Glutamatergic neuron (in vitro differentiated cells): Measurements from ENCODE around the gene IL23R. TPM values are rescaled to one million over a fixed set of nuclear protein-coding genes. Genes with fewer than 3 reads are reported as not detected.

Experiments used
- DNase-seq: peaks from one replicate; pipeline ENCODE4 v3.0.0; 2022
- H3K27ac Mint-ChIP-seq: one replicate; pipeline ENCODE4 v1.8.0; 2020; ENCODE audit warnings: mild to moderate bottlenecking, mixed read lengths, inconsistent platforms; ENCODE audit not compliant: unreplicated experiment
- H3K27me3 Mint-ChIP-seq: one replicate; pipeline ENCODE4 v1.8.0; 2020; ENCODE audit warnings: mild to moderate bottlenecking, moderate library complexity, mixed read lengths, inconsistent platforms; ENCODE audit not compliant: unreplicated experiment
- H3K36me3 Mint-ChIP-seq: one replicate; pipeline ENCODE4 v1.8.0; 2020; ENCODE audit warnings: mild to moderate bottlenecking, mixed read lengths, inconsistent platforms; ENCODE audit not compliant: unreplicated experiment
- H3K4me1 Mint-ChIP-seq: one replicate; pipeline ENCODE4 v1.8.0; 2020; ENCODE audit warnings: mild to moderate bottlenecking, low read depth, mixed read lengths, inconsistent platforms; ENCODE audit not compliant: unreplicated experiment
- H3K4me3 Mint-ChIP-seq: one replicate; pipeline ENCODE4 v1.8.0; 2020; ENCODE audit warnings: mild to moderate bottlenecking, mixed read lengths, inconsistent platforms; ENCODE audit not compliant: unreplicated experiment
- H3K9me3 Mint-ChIP-seq: one replicate; pipeline ENCODE4 v1.8.0; 2020; ENCODE audit warnings: mild to moderate bottlenecking, moderate library complexity, mixed read lengths, inconsistent platforms; ENCODE audit not compliant: unreplicated experiment
- total RNA-seq: library from RNA; stranded (reverse); fragmentation: NEBNext Ultra II Directional; extraction: Animal tissue kit (Norgen Biotek cat#: 25700); gene quantifications from one replicate; pipeline ENCODE4 v1.2.1, GENCODE V29; 2021; ENCODE audit not compliant: unreplicated experiment
- TF ChIP-seq, protein P1 (sequence below): fragments of 200-600 bp; sonication (generic); IDR thresholded peaks from one replicate; pipeline ENCODE4 v1.5.0; 2021; ENCODE audit not compliant: partially characterized antibody, unreplicated experiment

The IL23R gene
- total RNA-seq, 1 donor from 2014 or later, result not detected

DNA sequence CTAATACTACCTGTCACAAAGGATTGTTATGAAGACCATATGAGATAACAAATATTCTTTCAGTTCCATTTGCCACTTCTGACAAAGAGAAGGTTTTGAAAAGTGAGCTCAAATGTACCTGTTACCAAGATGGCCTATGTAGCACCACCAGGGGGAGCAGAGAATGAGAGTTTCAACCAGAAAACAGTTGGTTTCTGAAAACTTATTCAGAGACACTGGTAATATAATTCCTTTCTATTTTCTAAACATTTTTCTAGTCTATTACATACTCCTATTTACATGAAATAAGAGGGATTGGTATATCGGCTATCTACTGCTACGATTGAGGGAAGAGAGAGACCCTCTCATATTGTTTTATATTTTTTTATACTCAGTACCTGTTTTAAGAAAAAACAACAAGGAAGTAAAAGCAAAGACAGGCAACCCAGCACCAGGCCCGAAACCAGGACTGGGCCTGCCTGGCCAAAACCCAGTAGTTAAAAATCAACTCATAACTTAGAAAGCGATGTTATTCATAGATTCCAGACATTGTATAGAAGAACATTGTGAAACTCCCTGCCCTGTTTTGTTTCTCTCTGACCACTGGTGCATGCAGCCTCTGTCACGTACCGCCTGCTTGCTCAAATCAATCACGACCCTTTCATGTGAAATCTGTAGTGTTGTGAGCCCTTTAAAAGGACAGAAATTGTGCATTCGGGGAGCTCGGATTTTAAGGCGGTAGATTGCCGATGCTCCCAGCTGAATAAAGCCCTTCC, 48.3 kb downstream of the IL23R start:
- H3K4me1 Mint-ChIP-seq, result peaks cover 3% of the 10 kb centered on the region
- no peak for DNase-seq
- no peaks in the 10 kb centered on the region for H3K9me3 Mint-ChIP-seq

DNA sequence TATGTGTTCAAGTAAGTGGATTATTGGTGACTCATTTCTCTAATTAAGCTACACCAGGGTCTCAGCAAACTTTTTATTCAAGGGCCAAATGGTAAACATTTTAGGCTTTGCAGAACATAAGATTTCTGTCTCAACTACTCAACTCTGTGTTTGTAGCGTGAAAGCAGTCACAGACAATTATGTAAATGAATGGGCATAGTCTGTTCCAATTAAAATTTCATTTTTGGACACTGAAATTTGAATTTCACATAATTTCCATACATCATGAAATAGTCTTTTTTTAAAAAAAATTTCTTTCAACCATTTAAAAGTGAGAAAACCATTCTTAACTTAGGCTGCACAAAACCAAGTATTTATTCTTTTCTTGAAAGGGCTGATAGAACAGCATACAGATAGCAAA, 50.1 kb downstream of the IL23R start:
- H3K27me3 Mint-ChIP-seq, result no peaks in the 10 kb centered on the region
- H3K27ac Mint-ChIP-seq, result no peak overlapping the region
- TF ChIP-seq, protein P1, sequence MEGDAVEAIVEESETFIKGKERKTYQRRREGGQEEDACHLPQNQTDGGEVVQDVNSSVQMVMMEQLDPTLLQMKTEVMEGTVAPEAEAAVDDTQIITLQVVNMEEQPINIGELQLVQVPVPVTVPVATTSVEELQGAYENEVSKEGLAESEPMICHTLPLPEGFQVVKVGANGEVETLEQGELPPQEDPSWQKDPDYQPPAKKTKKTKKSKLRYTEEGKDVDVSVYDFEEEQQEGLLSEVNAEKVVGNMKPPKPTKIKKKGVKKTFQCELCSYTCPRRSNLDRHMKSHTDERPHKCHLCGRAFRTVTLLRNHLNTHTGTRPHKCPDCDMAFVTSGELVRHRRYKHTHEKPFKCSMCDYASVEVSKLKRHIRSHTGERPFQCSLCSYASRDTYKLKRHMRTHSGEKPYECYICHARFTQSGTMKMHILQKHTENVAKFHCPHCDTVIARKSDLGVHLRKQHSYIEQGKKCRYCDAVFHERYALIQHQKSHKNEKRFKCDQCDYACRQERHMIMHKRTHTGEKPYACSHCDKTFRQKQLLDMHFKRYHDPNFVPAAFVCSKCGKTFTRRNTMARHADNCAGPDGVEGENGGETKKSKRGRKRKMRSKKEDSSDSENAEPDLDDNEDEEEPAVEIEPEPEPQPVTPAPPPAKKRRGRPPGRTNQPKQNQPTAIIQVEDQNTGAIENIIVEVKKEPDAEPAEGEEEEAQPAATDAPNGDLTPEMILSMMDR, result no peak
- no peak for DNase-seq
- H3K36me3 Mint-ChIP-seq, result no peaks in the 10 kb centered on the region
- H3K9me3 Mint-ChIP-seq, result no peaks in the 10 kb centered on the region
- no peaks in the 10 kb centered on the region for H3K4me1 Mint-ChIP-seq
- no peak overlapping the region for H3K4me3 Mint-ChIP-seq

More for the DNA sequence above, 48.3 kb downstream of the IL23R start:
- H3K27me3 Mint-ChIP-seq, result no peaks in the 10 kb centered on the region
- no peaks in the 10 kb centered on the region for H3K36me3 Mint-ChIP-seq
- TF ChIP-seq, protein P1, result peak; percentile 70
- no peak overlapping the region for H3K27ac Mint-ChIP-seq
- no peak overlapping the region for H3K4me3 Mint-ChIP-seq

DNA sequence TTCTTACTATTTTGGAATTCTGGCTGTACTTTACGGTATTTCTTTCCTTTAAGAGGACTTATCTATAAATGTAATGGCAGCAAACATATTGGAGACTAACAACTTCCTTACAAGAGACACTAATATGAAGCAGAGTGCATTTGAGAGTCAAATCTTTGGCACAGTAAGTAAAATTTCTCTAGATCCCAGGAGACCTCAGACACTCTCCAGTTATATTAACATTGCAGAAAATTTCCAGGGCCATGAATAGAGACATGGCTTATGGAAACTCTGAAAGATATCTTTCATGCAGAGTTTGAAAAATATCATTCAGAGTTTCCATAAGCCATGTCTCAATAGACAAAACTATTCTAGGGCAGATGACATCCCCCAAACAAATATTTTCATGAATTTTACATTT, 51.2 kb downstream of the IL23R start:
- no peaks in the 10 kb centered on the region for H3K4me1 Mint-ChIP-seq
- H3K36me3 Mint-ChIP-seq, result no peaks in the 10 kb centered on the region
- H3K27ac Mint-ChIP-seq, result no peak overlapping the region
- H3K9me3 Mint-ChIP-seq, result no peaks in the 10 kb centered on the region
- TF ChIP-seq, protein P1, result no peak
- H3K4me3 Mint-ChIP-seq, result no peak overlapping the region
- H3K27me3 Mint-ChIP-seq, result no peaks in the 10 kb centered on the region
- DNase-seq, result no peak

DNA sequence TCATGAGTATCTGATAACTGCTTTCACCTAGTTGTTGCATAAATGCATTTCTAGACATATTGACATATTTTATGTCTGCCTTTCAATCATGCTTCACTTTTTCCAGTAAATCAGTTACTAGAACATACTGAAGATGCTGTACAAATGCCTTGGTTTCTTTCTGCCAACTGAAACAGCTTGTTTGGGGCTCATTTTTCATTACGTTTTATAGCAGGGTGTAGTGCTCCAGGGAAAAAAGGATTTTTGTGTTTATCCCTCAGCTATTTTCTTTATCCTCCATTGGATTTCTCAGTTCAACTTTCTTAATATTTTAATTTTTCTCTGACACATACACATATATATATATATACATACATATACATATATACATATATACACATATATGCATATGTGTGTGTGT, 51.7 kb downstream of the IL23R start:
- TF ChIP-seq, protein P1, result no peak
- no peak for DNase-seq
- Mint-ChIP-seq H3K9me3 (no peaks in the 10 kb centered on the region), H3K4me1 (no peaks in the 10 kb centered on the region), H3K36me3 (no peaks in the 10 kb centered on the region), H3K27ac (no peak overlapping the region), H3K27me3 (no peaks in the 10 kb centered on the region), H3K4me3 (no peak overlapping the region)

DNA sequence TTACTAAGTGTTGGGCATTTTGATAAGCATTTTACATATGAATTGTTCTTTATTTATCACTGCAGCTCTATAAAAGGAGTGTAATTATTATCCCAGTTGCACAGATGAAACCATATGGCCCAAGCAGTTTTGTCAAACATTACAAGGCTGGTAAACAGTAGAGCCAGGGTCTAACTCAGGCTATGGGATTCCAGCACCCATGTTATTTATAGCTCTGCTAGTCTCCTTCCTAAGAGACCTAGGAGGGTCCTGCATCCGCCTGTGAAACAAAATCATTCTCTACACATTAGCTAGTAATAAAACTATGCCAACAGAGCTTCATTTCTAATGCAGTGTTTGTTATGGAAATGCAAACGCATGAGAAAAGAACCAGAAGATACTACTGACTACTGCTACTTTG, 58.6 kb downstream of the IL23R start:
- Mint-ChIP-seq H3K4me1 (no peaks in the 10 kb centered on the region), H3K4me3 (no peak overlapping the region), H3K9me3 (peaks cover 1% of the 10 kb centered on the region), H3K27me3 (no peaks in the 10 kb centered on the region), H3K27ac (no peak overlapping the region), H3K36me3 (no peaks in the 10 kb centered on the region)
- DNase-seq, result no peak
- TF ChIP-seq, protein P1, result no peak
